Caco-2 (cell line): Measurements from ENCODE around the gene PNPLA7. TPM values are rescaled to one million over a fixed set of nuclear protein-coding genes. Genes with fewer than 3 reads are reported as not detected.

ENCODE experiments used
- BruUV-seq: library from RNA; stranded (reverse); fragments of 400-500 nt; replicated peaks from 2 replicates; lab custom pipeline; 2021; lab: Mats Ljungman, UMichigan
- CTCF ChIA-PET: fragments of 300-600 bp; sonication (Branson Sonifier 250); formaldehyde crosslinking; loops from one replicate; lab custom pipeline; 2022; ENCODE audit warnings: antibody characterized with exemption; lab: Charles Lee
- POLR2A ChIA-PET: fragments of 300-600 bp; sonication (Branson Sonifier 250); formaldehyde crosslinking; loops from one replicate; lab custom pipeline; 2022; ENCODE audit warnings: antibody characterized with exemption; lab: Charles Lee
- DNase-seq, 2 experiments: peaks; one replicate each; pipeline versions ENCODE4 v3.0.0 to v3.0.0-alpha.2; 2020 to 2022
- H3K27me3 ChIP-seq: replicated peaks from 2 replicates; pipeline ENCODE4 v1.6.0; 2011; ENCODE audit warnings: low read length; ENCODE audit not compliant: control insufficient read depth, insufficient read depth
- H3K36me3 ChIP-seq: 2 replicates; pipeline ENCODE4 v1.5.1; 2011; ENCODE audit warnings: low read length; ENCODE audit not compliant: control insufficient read depth, insufficient read depth
- H3K4me1 ChIP-seq: fragments of 250-450 bp; sonication (Bioruptor Pico); 2 replicates; pipeline ENCODE4 v1.5.1; 2020; ENCODE audit warnings: mild to moderate bottlenecking
- H3K4me3 ChIP-seq: 2 replicates; pipeline ENCODE4 v1.5.1; 2011; ENCODE audit warnings: low read depth, mild to moderate bottlenecking, control low read depth, low read length
- H3K9me3 ChIP-seq: fragments of 250-450 bp; sonication (Bioruptor Pico); 2 replicates; pipeline ENCODE4 v1.5.1; 2020; ENCODE audit warnings: mild to moderate bottlenecking, moderate library complexity
- H3K27ac Mint-ChIP-seq: one replicate; pipeline ENCODE4 v1.8.0; 2022; ENCODE audit warnings: mixed read lengths; ENCODE audit not compliant: unreplicated experiment
- H3K27me3 Mint-ChIP-seq: one replicate; pipeline ENCODE4 v1.8.0; 2022; ENCODE audit warnings: mixed read lengths; ENCODE audit not compliant: insufficient read depth, unreplicated experiment
- H3K36me3 Mint-ChIP-seq: one replicate; pipeline ENCODE4 v1.8.0; 2022; ENCODE audit warnings: mild to moderate bottlenecking, mixed read lengths; ENCODE audit not compliant: insufficient read depth, unreplicated experiment
- H3K4me1 Mint-ChIP-seq: one replicate; pipeline ENCODE4 v1.8.0; 2022; ENCODE audit warnings: low read depth, mixed read lengths; ENCODE audit not compliant: unreplicated experiment
- H3K4me3 Mint-ChIP-seq: one replicate; pipeline ENCODE4 v1.8.0; 2022; ENCODE audit warnings: mild to moderate bottlenecking, moderate library complexity, mixed read lengths; ENCODE audit not compliant: unreplicated experiment
- H3K9me3 Mint-ChIP-seq: one replicate; pipeline ENCODE4 v1.8.0; 2022; ENCODE audit warnings: mixed read lengths; ENCODE audit not compliant: unreplicated experiment
- CTCF ChIP-seq, 2 experiments: fragments of 200-600 bp in 1 of 2; IDR thresholded peaks; 1 replicate in 1 of 2; 2 replicates in 1 of 2; pipeline versions ENCODE4 v1.5.1 to v1.8.0; 2011 to 2022; ENCODE audit warnings: antibody characterized with exemption in 1 of 2, control low read depth in 1 of 2, inconsistent platforms in 1 of 2, low read depth in 1 of 2, low read length in 1 of 2, mild to moderate bottlenecking in 1 of 2, moderate library complexity in 1 of 2; ENCODE audit not compliant: insufficient read depth in 1 of 2, severe bottlenecking in 1 of 2, unreplicated experiment in 1 of 2
- intact Hi-C: fragments of 100-400 bp; cut with micrococcal nuclease; formaldehyde crosslinking; loops from one replicate; pipeline ENCODE4 v1.10.0; 2022; ENCODE audit not compliant: unreplicated experiment
- total RNA-seq: library from RNA; stranded (reverse); gene quantifications from 2 replicates; pipeline ENCODE4 v1.2.3, GENCODE V29; 2022

Gene PNPLA7
- total RNA-seq, 1 experiment from 2014 or later = 1.8 TPM

- no peak for TF ChIP-seq CTCF (IDR thresholded peaks at IDR 0.05; ENCODE audit: insufficient read depth in 1 of 2, low read depth in 1 of 2, low read length in 1 of 2, severe bottlenecking in 1 of 2, unreplicated experiment in 1 of 2)
- peaks cover 3% of the 10 kb centered on the region; the same call in 1 of the 2 replicates for H3K36me3 ChIP-seq
- H3K9me3 Mint-ChIP-seq = no peaks in the 10 kb centered on the region
- intact Hi-C loops = no loop called here
- no peaks in the 10 kb centered on the region for H3K27me3 Mint-ChIP-seq
- BruUV-seq = no TSS peak
- no peaks in the 10 kb centered on the region for H3K9me3 ChIP-seq
- POLR2A ChIA-PET = interaction anchor here (0.6 kb wide), 1 partner anchor 8 kb away, joined by 6 read pairs; no protein-coding TSS in a partner anchor
- H3K4me3 ChIP-seq = no peak overlapping the region
- CTCF ChIA-PET = interaction anchor here (2.1 kb wide), 1 partner anchor 10 kb away, joined by 6 read pairs; the partner anchor contains the start of gene ZMYND19
- H3K27ac Mint-ChIP-seq = no peak overlapping the region
- peaks cover 58% of the 10 kb centered on the region for H3K36me3 Mint-ChIP-seq
- DNase-seq = no peak
- H3K4me1 Mint-ChIP-seq = no peaks in the 10 kb centered on the region
- H3K27me3 ChIP-seq = no peaks in the 10 kb centered on the region
- peaks cover 13% of the 10 kb centered on the region for H3K4me1 ChIP-seq
- H3K4me3 Mint-ChIP-seq = no peak overlapping the region
These were observed 30.7 kb upstream of the PNPLA7 start for GRCh38 chr9:137580954-137581322.

GRCh38 chr9:137580209-137580953 lies 30.2 kb upstream of the PNPLA7 start:
- H3K27me3 Mint-ChIP-seq = no peaks in the 10 kb centered on the region
- no peaks in the 10 kb centered on the region for H3K9me3 ChIP-seq
- POLR2A ChIA-PET = no interaction called here
- TF ChIP-seq CTCF (IDR thresholded peaks at IDR 0.05; ENCODE audit: insufficient read depth in 1 of 2, low read depth in 1 of 2, low read length in 1 of 2, severe bottlenecking in 1 of 2, unreplicated experiment in 1 of 2) = no peak
- no peaks in the 10 kb centered on the region for H3K27me3 ChIP-seq
- CTCF ChIA-PET = interaction anchor here (0.6 to 3.6 kb wide), 5 partner anchors 11 to 278 kb away, joined by 3 to 13 read pairs (median 6); partner anchors contain the start of genes EHMT1, MRPL41, NRARP and ZMYND19
- peaks cover 13% of the 10 kb centered on the region for H3K4me1 ChIP-seq
- H3K4me1 Mint-ChIP-seq = no peaks in the 10 kb centered on the region
- no peaks in the 10 kb centered on the region for H3K9me3 Mint-ChIP-seq
- intact Hi-C loops = no loop called here
- no peak for DNase-seq
- H3K4me3 Mint-ChIP-seq = no peak overlapping the region
- BruUV-seq = no TSS peak
- no peak overlapping the region for H3K27ac Mint-ChIP-seq
- peaks cover 60% of the 10 kb centered on the region for H3K36me3 Mint-ChIP-seq
- peaks cover 2% of the 10 kb centered on the region; the same call in 1 of the 2 replicates for H3K36me3 ChIP-seq
- no peak overlapping the region for H3K4me3 ChIP-seq

- H3K27me3 ChIP-seq = no peaks in the 10 kb centered on the region
- intact Hi-C loops = no loop called here
- peaks cover 13% of the 10 kb centered on the region for H3K4me1 ChIP-seq
- POLR2A ChIA-PET = interaction anchor here (0.6 kb wide), 1 partner anchor 169 kb away, joined by 3 read pairs; no protein-coding TSS in a partner anchor
- H3K36me3 ChIP-seq = peaks cover 2% of the 10 kb centered on the region; the same call in 1 of the 2 replicates
- peak overlapping the region; percentile 83 for H3K4me3 Mint-ChIP-seq
- no peaks in the 10 kb centered on the region for H3K27me3 Mint-ChIP-seq
- no peak for TF ChIP-seq CTCF (IDR thresholded peaks at IDR 0.05; ENCODE audit: insufficient read depth in 1 of 2, low read depth in 1 of 2, low read length in 1 of 2, severe bottlenecking in 1 of 2, unreplicated experiment in 1 of 2)
- no peak for DNase-seq
- H3K9me3 ChIP-seq = no peaks in the 10 kb centered on the region
- H3K4me1 Mint-ChIP-seq = no peaks in the 10 kb centered on the region
- CTCF ChIA-PET = interaction anchor here (0.7 to 3.6 kb wide), 3 partner anchors 12 to 277 kb away, joined by 3 to 13 read pairs (median 6); partner anchors contain the start of genes MRPL41 and NRARP
- no peaks in the 10 kb centered on the region for H3K9me3 Mint-ChIP-seq
- peak overlapping the region; percentile 66 for H3K27ac Mint-ChIP-seq
- peak overlapping the region; percentile 96 for H3K4me3 ChIP-seq
- BruUV-seq = no TSS peak
- peaks cover 72% of the 10 kb centered on the region for H3K36me3 Mint-ChIP-seq
These were observed 29.0 kb upstream of the PNPLA7 start for GRCh38 chr9:137579259-137579604.
